GM13976 (cell line): ENCODE data around the gene FUT4.

Experiments used
- DNase-seq: peaks from one replicate; pipeline ENCODE4 v3.0.0; 2012; ENCODE audit warnings: low spot score
- CTCF ChIP-seq: IDR thresholded peaks from 2 replicates; pipeline ENCODE4 v1.5.1; 2012; ENCODE audit warnings: borderline replicate concordance, mild to moderate bottlenecking; ENCODE audit not compliant: insufficient read depth; ENCODE audit errors: extremely low read depth, missing control alignments, control extremely low read depth
- in situ Hi-C: fragments of 300-500 bp; cut with MboI; formaldehyde crosslinking; loops from one replicate; pipeline ENCODE4 v1.12.0; 2022; ENCODE audit warnings: low sequenced_read_pairs, mixed read lengths, inconsistent platforms; ENCODE audit not compliant: unreplicated experiment

FUT4 gene

DNA sequence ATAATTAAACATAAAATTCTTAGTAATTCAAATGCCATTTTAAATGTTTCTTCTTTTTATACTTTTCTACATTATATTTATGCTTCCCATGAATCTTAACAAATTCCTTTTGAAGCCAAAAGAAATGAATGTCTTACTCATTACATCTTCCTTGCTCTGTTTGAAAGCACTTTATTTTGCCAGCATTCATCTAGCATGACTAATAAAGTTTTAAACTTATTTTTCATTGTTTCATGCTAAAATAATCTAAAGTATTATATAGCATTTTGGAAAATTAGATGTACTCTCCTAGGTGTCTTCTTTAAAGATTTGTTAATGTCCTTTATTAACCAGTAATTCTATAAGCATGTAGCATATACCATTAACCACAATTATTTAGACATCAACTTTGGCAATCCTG lies 13.7 kb downstream of the FUT4 start:
- in situ Hi-C loops = no loop called here
- no peak for DNase-seq
- no peak for TF ChIP-seq CTCF

DNA sequence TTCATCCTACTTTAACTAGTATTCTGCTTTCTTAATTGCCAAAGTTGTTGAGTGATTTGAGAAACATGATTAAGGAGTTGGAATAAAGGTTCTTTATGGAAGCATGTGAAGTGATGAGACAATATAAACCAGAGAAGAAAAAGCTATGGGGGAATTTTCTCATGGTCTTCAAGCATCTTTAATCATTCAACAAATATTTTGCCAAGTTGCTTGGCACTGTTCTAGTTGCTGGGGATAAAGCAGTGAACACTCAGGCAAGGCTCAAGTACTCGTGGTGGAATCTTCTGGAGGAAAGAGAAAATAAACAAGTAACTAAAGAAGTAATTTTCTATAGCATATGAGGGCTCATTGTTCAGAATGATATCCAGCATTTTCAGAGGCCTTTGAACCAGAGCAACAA lies 14.3 kb downstream of the FUT4 start:
- no peak for TF ChIP-seq CTCF
- DNase-seq = no peak
- in situ Hi-C loops = no loop called here

- in situ Hi-C loops = no loop called here
- DNase-seq = no peak
These were observed 14.7 kb downstream of the FUT4 start for GRCh38 chr11:94558468-94558867.

DNA sequence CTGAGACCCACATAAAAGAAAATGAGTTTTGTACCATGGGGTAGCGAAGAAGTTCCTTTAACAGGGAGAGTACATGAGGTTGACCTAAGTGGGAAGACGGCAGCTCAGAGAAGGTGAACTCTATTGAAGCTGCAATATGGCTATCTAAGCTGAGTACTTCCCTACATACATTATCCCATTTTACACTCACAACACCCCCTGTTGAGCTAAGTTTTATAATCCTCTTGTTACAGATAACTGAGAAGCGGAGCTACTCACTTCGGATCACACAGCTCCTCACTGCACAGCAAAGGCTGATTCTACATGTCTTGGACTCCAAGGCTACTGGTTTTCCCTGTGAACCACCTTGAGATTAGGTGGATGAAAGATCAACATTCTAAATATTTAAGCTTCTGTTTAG lies 15.2 kb downstream of the FUT4 start:
- no peak for DNase-seq
- in situ Hi-C loops = no loop called here
- TF ChIP-seq CTCF = no peak

More at GRCh38 chr11:94558468-94558867, 14.7 kb downstream of the FUT4 start:
- no peak for TF ChIP-seq CTCF

DNA sequence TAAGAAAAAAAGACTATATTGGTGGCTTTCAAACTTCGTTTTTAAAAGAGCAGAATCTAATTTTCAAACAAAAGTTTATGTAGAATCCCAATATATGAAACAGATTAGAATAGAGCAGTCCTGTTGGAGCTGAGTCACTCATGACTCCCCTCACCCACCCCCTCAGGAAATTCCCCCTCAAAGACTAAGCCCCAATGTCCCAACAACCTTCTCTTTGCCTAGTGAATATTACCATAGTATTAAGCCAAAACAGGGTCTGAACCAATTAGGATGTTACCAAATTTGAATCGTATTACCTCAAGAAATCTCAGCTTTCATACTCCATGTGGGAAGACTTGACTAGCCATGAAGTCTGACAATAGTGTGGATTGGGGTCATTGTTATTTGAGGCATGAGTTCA lies 15.6 kb downstream of the FUT4 start:
- no peak for DNase-seq
- in situ Hi-C loops = no loop called here
- no peak for TF ChIP-seq CTCF

DNA sequence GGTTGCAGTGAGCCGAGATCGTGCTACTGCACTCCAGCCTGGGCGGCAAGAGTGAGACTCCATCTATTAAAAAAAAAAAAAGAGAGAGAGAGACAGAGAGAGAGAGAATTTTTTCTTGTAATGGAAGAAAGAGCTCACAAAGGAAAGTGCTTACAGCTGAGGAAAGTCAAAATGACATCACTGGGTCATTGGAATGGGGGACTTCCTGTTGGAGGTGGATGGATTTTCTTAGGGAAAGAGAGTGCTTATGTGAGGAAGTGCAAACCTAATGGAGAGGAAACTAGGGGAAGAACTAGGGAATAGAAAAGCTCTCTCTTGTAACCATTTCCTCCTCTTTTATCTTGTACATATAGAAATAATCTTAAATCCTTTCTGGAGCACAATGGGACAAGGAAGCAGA lies 17.1 kb downstream of the FUT4 start:
- no peak for TF ChIP-seq CTCF
- DNase-seq = no peak
- in situ Hi-C loops = no loop called here

DNA sequence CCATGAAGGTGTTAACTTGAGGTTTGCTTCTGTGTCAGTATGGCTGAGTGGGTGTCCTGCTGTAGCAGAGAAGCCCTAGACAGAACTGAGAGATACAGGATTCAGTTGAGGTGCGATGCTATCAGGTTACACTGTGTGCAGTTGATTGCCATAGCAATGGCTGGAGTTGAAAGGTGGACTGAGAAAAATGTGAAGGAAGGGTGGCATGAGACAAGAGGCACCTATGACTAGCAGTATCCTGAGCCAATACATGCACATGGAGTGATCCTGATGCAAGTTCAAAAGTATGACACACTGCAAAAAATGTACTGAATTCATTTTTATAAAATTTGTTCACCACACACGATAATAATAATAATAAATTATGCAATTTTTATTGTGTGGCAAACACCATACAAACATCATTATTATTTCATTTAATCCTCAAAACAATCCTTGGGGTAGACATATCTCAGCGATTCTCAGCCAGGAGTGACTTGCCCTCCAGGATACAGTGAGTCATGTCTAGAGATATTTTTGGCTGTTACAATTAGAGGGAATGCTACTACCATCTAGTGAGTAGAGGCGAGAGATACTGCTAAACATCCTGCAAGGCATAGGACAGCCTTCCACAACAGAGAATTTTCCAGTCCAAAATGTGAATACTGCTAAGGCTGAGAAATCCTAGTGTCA lies 19.6 kb downstream of the FUT4 start:
- in situ Hi-C loops = no loop called here
- TF ChIP-seq CTCF = no peak
- no peak for DNase-seq
